ENCODE data around the gene PIN4.
"Not testable (repeated sequence)": the region's sequence is repeated elsewhere in the genome, so short reads cannot be mapped to it uniquely, and the experiment has no call there.

Gene PIN4

DNA sequence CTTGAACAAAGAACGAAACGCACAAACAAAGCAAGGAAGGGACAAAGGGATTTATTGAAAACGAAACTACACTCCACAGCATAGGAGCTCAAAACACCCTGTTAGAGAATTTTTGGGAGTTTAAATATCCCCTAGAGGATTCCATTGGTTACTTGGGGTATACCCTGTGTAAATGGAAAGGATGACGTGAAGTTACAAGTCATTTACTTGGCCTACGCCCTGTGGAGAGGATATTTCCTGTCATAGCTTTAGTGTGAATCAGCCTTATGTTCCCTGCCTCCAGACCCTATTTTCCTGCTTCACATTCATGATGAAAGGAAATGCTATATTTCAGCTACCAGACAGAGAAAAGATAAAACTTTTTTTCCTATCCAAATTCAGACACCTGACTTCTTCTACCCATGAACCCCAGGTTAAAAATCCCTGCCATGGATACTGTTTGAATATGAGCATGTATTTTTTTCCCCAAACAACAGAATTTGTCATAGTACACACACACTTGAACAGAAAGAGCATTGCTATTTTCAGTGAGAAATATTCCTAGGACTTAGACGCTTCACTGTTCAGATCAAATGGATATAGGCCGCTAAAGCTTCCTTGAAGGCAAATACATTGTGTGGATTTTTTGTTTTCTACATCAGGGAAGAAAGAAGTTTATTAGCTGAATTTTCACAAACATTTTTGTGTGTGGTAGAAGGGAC is 20.4 kb downstream of the PIN4 start:
- no peak for DNase-seq (ENCODE audit: extremely low read depth in 1 of 2, low read depth in 1 of 2)

- no peak for DNase-seq (ENCODE audit: extremely low read depth in 1 of 2, low read depth in 1 of 2)
These were observed 21.3 kb downstream of the PIN4 start for GRCh38 chrX:72202792-72203401.

DNA sequence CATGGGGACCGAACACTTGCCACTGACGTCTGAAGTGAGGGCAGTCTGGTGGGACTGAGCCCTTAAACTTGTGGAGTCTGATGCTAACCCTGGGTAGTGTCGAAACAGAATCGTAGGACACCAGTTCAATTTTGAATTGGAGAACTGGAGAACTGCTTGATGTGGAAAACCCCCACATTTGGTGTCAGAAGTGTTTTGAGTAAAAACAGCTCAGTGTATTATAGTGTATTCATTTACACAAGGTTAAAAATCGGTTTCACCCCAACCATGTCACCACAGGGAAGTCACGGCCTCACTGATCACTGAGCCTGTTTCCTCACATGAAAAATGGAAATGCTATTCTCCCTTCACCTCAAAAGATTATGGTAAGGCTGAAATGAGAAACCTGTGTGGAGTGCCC is 21.9 kb downstream of the PIN4 start:
- DNase-seq (ENCODE audit: extremely low read depth in 1 of 2, low read depth in 1 of 2) = no peak

GRCh38 chrX:72205706-72206105 is 24.1 kb downstream of the PIN4 start:
- DNase-seq (ENCODE audit: extremely low read depth in 1 of 2, low read depth in 1 of 2) = no peak

GRCh38 chrX:72207366-72207765 is 25.8 kb downstream of the PIN4 start:
- no peak for DNase-seq (ENCODE audit: extremely low read depth in 1 of 2, low read depth in 1 of 2)

- no peak for DNase-seq (ENCODE audit: extremely low read depth in 1 of 2, low read depth in 1 of 2)
These were observed 26.7 kb downstream of the PIN4 start for GRCh38 chrX:72208126-72208800.

GRCh38 chrX:72216973-72217372 is 35.4 kb downstream of the PIN4 start:
- DNase-seq (ENCODE audit: extremely low read depth in 1 of 2, low read depth in 1 of 2) = no peak

DNA sequence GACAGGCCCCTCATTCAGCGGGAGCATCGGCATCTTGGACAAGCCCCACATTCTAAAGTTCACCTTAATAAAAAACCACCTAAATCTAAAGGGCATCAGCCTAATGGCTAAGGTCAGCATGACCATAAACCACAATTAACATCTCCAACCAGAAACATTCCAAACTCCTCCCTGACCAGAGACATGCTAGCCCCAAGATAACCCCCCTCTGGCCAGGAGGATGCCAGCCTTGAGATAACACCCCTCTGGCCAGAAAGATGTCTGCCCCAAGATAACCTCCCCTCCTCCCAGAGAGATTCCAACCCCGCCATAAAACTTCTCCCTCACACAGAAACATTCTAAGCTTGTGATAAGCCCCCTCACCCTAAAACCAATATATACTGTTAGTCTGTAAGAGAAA is 38.8 kb downstream of the PIN4 start:
- DNase-seq (ENCODE audit: extremely low read depth in 1 of 2, low read depth in 1 of 2) = not testable (repeated sequence)

DNA sequence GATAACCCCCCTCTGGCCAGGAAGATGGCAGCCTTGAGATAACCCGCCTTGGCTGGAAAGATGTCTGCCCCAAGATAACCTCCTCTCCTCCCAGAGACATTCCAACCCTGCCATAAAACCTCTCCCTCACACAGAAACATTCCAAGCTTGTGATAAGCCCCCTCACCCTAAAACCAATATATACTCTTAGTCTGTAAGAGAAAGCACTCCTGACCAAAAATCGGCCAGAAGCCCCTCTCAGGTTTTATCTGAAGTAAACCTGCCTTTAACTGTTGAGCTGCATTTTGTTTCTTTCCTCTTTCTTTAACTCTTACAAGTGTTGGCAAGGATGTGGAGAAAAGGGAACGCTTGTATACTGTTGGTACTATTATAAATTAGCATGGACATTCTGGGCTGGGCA is 48.7 kb downstream of the PIN4 start:
- DNase-seq (ENCODE audit: extremely low read depth in 1 of 2, low read depth in 1 of 2) = no peak

- no peak for DNase-seq (ENCODE audit: extremely low read depth in 1 of 2, low read depth in 1 of 2)
These were observed 55.3 kb downstream of the PIN4 start for GRCh38 chrX:72236841-72237240.

GRCh38 chrX:72238183-72238582 is 56.6 kb downstream of the PIN4 start:
- no peak for DNase-seq (ENCODE audit: extremely low read depth in 1 of 2, low read depth in 1 of 2)

GRCh38 chrX:72238721-72239475 is 57.3 kb downstream of the PIN4 start, which contains the start of gene ERCC6L:
Gene ERCC6L, minus strand, starts transcription at chrX:72239027. Its CDS starts 116 bp downstream, at chrX:72238911.
- DNase-seq (ENCODE audit: extremely low read depth in 1 of 2, low read depth in 1 of 2) = peak; percentile 69 to 72

DNA sequence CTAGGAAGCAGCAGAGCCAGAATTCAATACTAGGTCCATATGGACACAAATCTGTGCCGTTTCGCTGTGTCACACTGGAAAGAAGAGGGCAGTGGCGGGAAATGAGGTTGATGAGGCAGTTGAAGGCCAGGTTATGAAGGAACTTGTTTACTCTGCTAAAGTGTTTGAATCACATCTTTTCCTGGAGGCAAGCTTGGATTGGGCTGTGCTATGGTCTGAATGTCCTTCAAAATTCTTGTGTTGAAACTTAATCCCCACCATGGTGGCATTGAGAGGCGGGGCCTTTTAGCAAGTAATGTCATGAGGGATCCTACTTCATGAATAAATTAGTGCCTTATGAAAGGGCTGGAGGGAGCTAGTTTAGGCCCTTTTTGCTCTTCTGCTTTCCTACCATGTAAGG is 59.4 kb downstream of the PIN4 start:
- DNase-seq (ENCODE audit: extremely low read depth in 1 of 2, low read depth in 1 of 2) = no peak

GRCh38 chrX:72243472-72243871 is 61.9 kb downstream of the PIN4 start:
- DNase-seq (ENCODE audit: extremely low read depth in 1 of 2, low read depth in 1 of 2) = no peak

GRCh38 chrX:72245461-72246089 is 64.0 kb downstream of the PIN4 start:
- DNase-seq (ENCODE audit: extremely low read depth in 1 of 2, low read depth in 1 of 2) = no peak

GRCh38 chrX:72247206-72247942 is 65.8 kb downstream of the PIN4 start:
- no peak for DNase-seq (ENCODE audit: extremely low read depth in 1 of 2, low read depth in 1 of 2)

All from stimulated activated CD8-positive, alpha-beta memory T cell treated with anti-CD3 and anti-CD28 coated beads, Interleukin-7, amount 100 ng/mL, for 48 hours (primary cell).